Transverse colon (tissue), 4 donors: ENCODE results near the gene FBXO40. TPM values are rescaled to one million over a fixed set of nuclear protein-coding genes. Genes with fewer than 3 reads are reported as not detected.
"Not testable (repeated sequence)": the region's sequence is repeated elsewhere in the genome, so short reads cannot be mapped to it uniquely, and the experiment has no call there.

Experiments
- DNase-seq: peaks from one replicate; pipeline ENCODE4 v3.0.0-alpha.2; 2019
- H3K27ac ChIP-seq, 4 donors: fragments of 200-600 bp; sonication (generic); 2 replicates each; pipeline ENCODE4 v1.5.1; 2016 to 2018; ENCODE audit warnings: inconsistent platforms in 4 of 4
- H3K27me3 ChIP-seq: fragments of 200-600 bp; sonication (generic); 2 replicates; pipeline ENCODE4 v1.5.1; 2017; ENCODE audit warnings: inconsistent platforms
- H3K36me3 ChIP-seq, 4 donors: fragments of 200-600 bp; sonication (generic); 2 replicates each; pipeline ENCODE4 v1.5.1; 2017 to 2019; ENCODE audit warnings: inconsistent platforms in 4 of 4
- H3K4me1 ChIP-seq, 4 donors: fragments of 200-600 bp; sonication (generic); 2 replicates each; pipeline ENCODE4 v1.5.1; 2017 to 2020; ENCODE audit warnings: inconsistent platforms in 4 of 4
- H3K4me3 ChIP-seq, 4 donors: fragments of 200-600 bp; sonication (generic); 1 replicate in 1 of 4; 2 replicates in 3 of 4; pipeline versions ENCODE4 v1.5.1 to v1.6.1; 2017 to 2019; ENCODE audit warnings: inconsistent platforms in 4 of 4
- H3K9me3 ChIP-seq, 2 donors: fragments of 200-600 bp; sonication (generic); 2 replicates each; pipeline ENCODE4 v1.5.1; 2017 to 2019; ENCODE audit warnings: inconsistent platforms in 2 of 2
- CTCF ChIP-seq, 5 experiments: fragments of 200-600 bp in 3 of 5; fragments of 450-650 bp in 2 of 5; sonication (generic) in 3 of 5; IDR thresholded peaks; 1 replicate in 2 of 5; 2 replicates in 3 of 5; pipeline ENCODE4 v1.5.1; 2016 to 2017; ENCODE audit warnings: antibody characterized with exemption in 5 of 5, inconsistent platforms in 3 of 5, mild to moderate bottlenecking in 2 of 5, moderate library complexity in 1 of 5
- EP300 ChIP-seq: sonication (generic); formaldehyde crosslinking; IDR thresholded peaks from one replicate; pipeline ENCODE4 v1.6.1; 2017; ENCODE audit warnings: antibody characterized with exemption, low read depth
- POLR2A ChIP-seq: fragments of 450-650 bp; IDR thresholded peaks from one replicate; pipeline ENCODE4 v1.6.1; 2016; ENCODE audit warnings: antibody characterized with exemption, mild to moderate bottlenecking, moderate library complexity
- POLR2AphosphoS5 ChIP-seq, 3 donors: sonication (generic); formaldehyde crosslinking; IDR thresholded peaks; one replicate each; pipeline ENCODE4 v1.6.1; 2016; ENCODE audit warnings: antibody characterized with exemption in 3 of 3
- WGBS, 2 donors: methylation state at CpG; one replicate each; pipeline ENCODE4 v1.1.5; 2018; ENCODE audit warnings: low coverage in 1 of 2; 5-methylcytosine and 5-hydroxymethylcytosine counted together
- in situ Hi-C, 4 donors: fragments of 200-750 bp; cut with MboI; loops; one replicate each; pipeline versions ENCODE4 v1.15.0 to v1.15.1; 2017; ENCODE audit warnings: low sequenced_read_pairs in 3 of 4, low pct_ligation_motif_present in 1 of 4, low pct_unique_long_range_greater_than_20kb in 1 of 4
- intact Hi-C: fragments of 100-400 bp; cut with DNase I; formaldehyde crosslinking; loops from one replicate; pipeline ENCODE4 v1.15.1; 2023; ENCODE audit warnings: low total_unique reads
- total RNA-seq, 4 donors: library from RNA; depleted of rRNA; stranded (reverse); fragments of >200 nt; gene quantifications; one replicate each; pipeline ENCODE4 v1.1.0, GENCODE V29; 2016

FBXO40 gene
- total RNA-seq, 4 donors from 2014 or later = not detected

- H3K36me3 ChIP-seq = no peaks in the 10 kb centered on the region
- 90 to 94% methylated on average over 5 of the region's 5 CpGs for WGBS, 2 donors
- no peak within 1 kb of the TSS for H3K4me3 ChIP-seq
- H3K27ac ChIP-seq = no peak within 1 kb of the TSS
- no peaks in the 10 kb centered on the region for H3K4me1 ChIP-seq
- no peak for DNase-seq
- intact Hi-C loops (no loop called here), in situ Hi-C loops (no loop called here)
- H3K27me3 ChIP-seq = no peaks in the 10 kb centered on the region
- H3K9me3 ChIP-seq = no peaks in the 10 kb centered on the region
- TF ChIP-seq EP300 = no peak
- TF ChIP-seq POLR2AphosphoS5 (IDR thresholded peaks at IDR 0.05) = no peak
- no peak for TF ChIP-seq CTCF (IDR thresholded peaks at IDR 0.05)
- no peak for TF ChIP-seq POLR2A
These were observed 25.5 kb upstream of the FBXO40 start, which contains the start of gene ARGFX for GRCh38 chr3:121567649-121568048. TSS of gene ARGFX (plus strand) at chr3:121567949. CDS start at chr3:121570714, 2,765 bp downstream.

- Histone ChIP-seq H3K27ac (no peak overlapping the region), H3K36me3 (no peaks in the 10 kb centered on the region), H3K9me3 (no peaks in the 10 kb centered on the region), H3K4me1 (peaks cover 0 to 3% (median 0%) of the 10 kb centered on the region in 4 donors), H3K27me3 (no peaks in the 10 kb centered on the region), H3K4me3 (no peak overlapping the region)
- intact Hi-C loops = no loop called here
- WGBS, 2 donors = 57 to 66% methylated on average over 1 to 6 of the region's 6 CpGs
- in situ Hi-C loops = no loop called here
- peak; percentile 50 for DNase-seq
- no peak for TF ChIP-seq POLR2AphosphoS5 (IDR thresholded peaks at IDR 0.05)
- no peak for TF ChIP-seq POLR2A
- no peak for TF ChIP-seq EP300
- no peak for TF ChIP-seq CTCF (IDR thresholded peaks at IDR 0.05)
These were observed 18.7 kb upstream of the FBXO40 start for GRCh38 chr3:121574449-121574848.

GRCh38 chr3:121581691-121582090 lies 11.5 kb upstream of the FBXO40 start:
- 33 to 67% methylated on average over 1 to 2 of the region's 2 CpGs for WGBS, 2 donors
- in situ Hi-C loops = no loop called here
- DNase-seq = no peak

GRCh38 chr3:121584418-121584817 lies 8.8 kb upstream of the FBXO40 start:
- TF ChIP-seq EP300 = no peak
- no peak for TF ChIP-seq POLR2A
- TF ChIP-seq POLR2AphosphoS5 (IDR thresholded peaks at IDR 0.05) = no peak
- no peak for TF ChIP-seq CTCF (IDR thresholded peaks at IDR 0.05)
- WGBS, 2 donors = 80 to 94% methylated on average over 1 of the region's 1 CpG
- H3K36me3 ChIP-seq = no peaks in the 10 kb centered on the region
- no peak overlapping the region for H3K27ac ChIP-seq
- H3K27me3 ChIP-seq = no peaks in the 10 kb centered on the region
- no peaks in the 10 kb centered on the region for H3K9me3 ChIP-seq
- no peaks in the 10 kb centered on the region for H3K4me1 ChIP-seq
- in situ Hi-C loops (no loop called here), intact Hi-C loops (no loop called here)
- no peak for DNase-seq
- no peak overlapping the region for H3K4me3 ChIP-seq

More at GRCh38 chr3:121581691-121582090, 11.5 kb upstream of the FBXO40 start:
- H3K9me3 ChIP-seq = no peaks in the 10 kb centered on the region
- TF ChIP-seq CTCF (IDR thresholded peaks at IDR 0.05) (no peak), POLR2A (no peak), EP300 (no peak), POLR2AphosphoS5 (IDR thresholded peaks at IDR 0.05) (no peak)
- no peaks in the 10 kb centered on the region for H3K4me1 ChIP-seq
- intact Hi-C loops = no loop called here
- no peak overlapping the region for H3K27ac ChIP-seq
- H3K36me3 ChIP-seq = no peaks in the 10 kb centered on the region
- H3K4me3 ChIP-seq = no peak overlapping the region
- no peaks in the 10 kb centered on the region for H3K27me3 ChIP-seq

GRCh38 chr3:121593806-121594205 lies 627 bp downstream of the FBXO40 start:
- H3K27me3 ChIP-seq, in situ Hi-C loops, H3K4me1 ChIP-seq, H3K4me3 ChIP-seq, H3K36me3 ChIP-seq, H3K27ac ChIP-seq, intact Hi-C loops, H3K9me3 ChIP-seq, DNase-seq: not testable (repeated sequence)
- 96 to 100% methylated on average over 3 to 4 of the region's 4 CpGs for WGBS, 2 donors
